ENCODE data around the gene CATSPERZ. TPM values are rescaled to one million over a fixed set of nuclear protein-coding genes. Genes with fewer than 3 reads are reported as not detected.
A peak's percentile ranks its signal among the peaks of the same experiment; 100 is the strongest.

The CATSPERZ gene
- total and polyA plus RNA-seq, 2 of the 13 experiments (the other 11 are each of a cell fraction or from before 2014, with no cell fraction given): 0.22 to 0.48 TPM

DNA sequence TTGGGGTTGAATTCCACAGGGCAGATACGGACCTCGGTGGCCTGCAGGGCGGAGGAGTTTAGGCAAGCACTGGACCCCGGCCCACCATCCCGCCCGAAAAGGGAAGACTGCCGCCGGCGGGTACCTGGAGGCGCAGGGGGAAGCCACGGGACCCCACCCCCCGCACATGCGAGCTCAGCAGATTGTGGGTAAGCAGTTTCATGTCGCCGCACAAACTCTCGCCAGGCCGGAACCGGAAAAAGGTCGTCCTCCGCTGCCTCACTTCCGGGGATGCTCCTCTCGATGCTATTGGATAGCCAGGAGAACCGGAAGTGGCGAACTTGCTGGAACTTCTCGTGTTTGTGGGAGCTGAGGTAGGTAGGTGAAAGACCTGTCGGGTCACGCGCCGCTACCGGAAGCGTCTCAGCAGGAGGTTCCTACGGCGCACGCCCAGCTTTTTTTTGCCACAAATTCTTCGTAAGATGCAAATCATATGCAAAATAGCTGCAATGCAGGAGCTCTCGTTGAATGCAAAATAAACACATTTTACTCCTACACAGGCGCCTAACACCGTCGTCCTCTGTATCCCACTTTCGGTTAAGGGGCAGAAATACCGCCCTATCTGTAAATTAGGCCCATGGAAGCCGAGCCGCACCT, 17.3 kb downstream of the CATSPERZ start, which contains the start of gene TRMT112 (continued):
- TF ChIP-seq, protein P1, sequence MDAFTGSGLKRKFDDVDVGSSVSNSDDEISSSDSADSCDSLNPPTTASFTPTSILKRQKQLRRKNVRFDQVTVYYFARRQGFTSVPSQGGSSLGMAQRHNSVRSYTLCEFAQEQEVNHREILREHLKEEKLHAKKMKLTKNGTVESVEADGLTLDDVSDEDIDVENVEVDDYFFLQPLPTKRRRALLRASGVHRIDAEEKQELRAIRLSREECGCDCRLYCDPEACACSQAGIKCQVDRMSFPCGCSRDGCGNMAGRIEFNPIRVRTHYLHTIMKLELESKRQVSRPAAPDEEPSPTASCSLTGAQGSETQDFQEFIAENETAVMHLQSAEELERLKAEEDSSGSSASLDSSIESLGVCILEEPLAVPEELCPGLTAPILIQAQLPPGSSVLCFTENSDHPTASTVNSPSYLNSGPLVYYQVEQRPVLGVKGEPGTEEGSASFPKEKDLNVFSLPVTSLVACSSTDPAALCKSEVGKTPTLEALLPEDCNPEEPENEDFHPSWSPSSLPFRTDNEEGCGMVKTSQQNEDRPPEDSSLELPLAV (CRISPR knock-in tag; conservative IDR thresholded peaks at IDR 0.05; ENCODE audit: low read depth): no peak
- TF ChIP-seq ZNF639 (CRISPR knock-in tag; conservative IDR thresholded peaks at IDR 0.05) (peak; percentile 84), KDM5B (CRISPR knock-in tag; IDR thresholded peaks at IDR 0.05; ENCODE audit: borderline replicate concordance) (peak; percentile 43; the same call in 1 of the 2 replicates), TOE1 (CRISPR knock-in tag; IDR thresholded peaks at IDR 0.05) (no peak), NR2C2 (CRISPR knock-in tag; IDR thresholded peaks at IDR 0.05; ENCODE audit: borderline replicate concordance) (peak; percentile 86), MLLT10 (CRISPR knock-in tag; IDR thresholded peaks at IDR 0.05) (no peak), IKZF4 (CRISPR knock-in tag; IDR thresholded peaks at IDR 0.05; ENCODE audit: borderline replicate concordance, low read depth, not compliant biosample characterization) (no peak), ZNF773 (CRISPR knock-in tag; IDR thresholded peaks at IDR 0.05; ENCODE audit: borderline replicate concordance) (no peak), SKIL (CRISPR knock-in tag; IDR thresholded peaks at IDR 0.05; ENCODE audit: borderline replicate concordance) (no peak), ZNF713 (CRISPR knock-in tag; IDR thresholded peaks at IDR 0.05) (no peak), MBNL3 (CRISPR knock-in tag; conservative IDR thresholded peaks at IDR 0.05) (no peak), GATAD2A (CRISPR knock-in tag; IDR thresholded peaks at IDR 0.05) (no peak), NCOA1 (CRISPR knock-in tag; IDR thresholded peaks at IDR 0.05) (no peak; the same call in 1 of the 2 replicates), HNRNPK (IDR thresholded peaks at IDR 0.05; ENCODE audit: low read depth, low read length, poor library complexity, severe bottlenecking) (no peak), ZIK1 (CRISPR knock-in tag; IDR thresholded peaks at IDR 0.05; ENCODE audit: borderline replicate concordance, low read depth) (no peak; the same call in 1 of the 2 replicates), RXRB (CRISPR knock-in tag; IDR thresholded peaks at IDR 0.05; ENCODE audit: borderline replicate concordance) (peak; percentile 52), HOXA9 (CRISPR knock-in tag; IDR thresholded peaks at IDR 0.05; ENCODE audit: borderline replicate concordance) (no peak)
- TF ChIP-seq, protein P2, sequence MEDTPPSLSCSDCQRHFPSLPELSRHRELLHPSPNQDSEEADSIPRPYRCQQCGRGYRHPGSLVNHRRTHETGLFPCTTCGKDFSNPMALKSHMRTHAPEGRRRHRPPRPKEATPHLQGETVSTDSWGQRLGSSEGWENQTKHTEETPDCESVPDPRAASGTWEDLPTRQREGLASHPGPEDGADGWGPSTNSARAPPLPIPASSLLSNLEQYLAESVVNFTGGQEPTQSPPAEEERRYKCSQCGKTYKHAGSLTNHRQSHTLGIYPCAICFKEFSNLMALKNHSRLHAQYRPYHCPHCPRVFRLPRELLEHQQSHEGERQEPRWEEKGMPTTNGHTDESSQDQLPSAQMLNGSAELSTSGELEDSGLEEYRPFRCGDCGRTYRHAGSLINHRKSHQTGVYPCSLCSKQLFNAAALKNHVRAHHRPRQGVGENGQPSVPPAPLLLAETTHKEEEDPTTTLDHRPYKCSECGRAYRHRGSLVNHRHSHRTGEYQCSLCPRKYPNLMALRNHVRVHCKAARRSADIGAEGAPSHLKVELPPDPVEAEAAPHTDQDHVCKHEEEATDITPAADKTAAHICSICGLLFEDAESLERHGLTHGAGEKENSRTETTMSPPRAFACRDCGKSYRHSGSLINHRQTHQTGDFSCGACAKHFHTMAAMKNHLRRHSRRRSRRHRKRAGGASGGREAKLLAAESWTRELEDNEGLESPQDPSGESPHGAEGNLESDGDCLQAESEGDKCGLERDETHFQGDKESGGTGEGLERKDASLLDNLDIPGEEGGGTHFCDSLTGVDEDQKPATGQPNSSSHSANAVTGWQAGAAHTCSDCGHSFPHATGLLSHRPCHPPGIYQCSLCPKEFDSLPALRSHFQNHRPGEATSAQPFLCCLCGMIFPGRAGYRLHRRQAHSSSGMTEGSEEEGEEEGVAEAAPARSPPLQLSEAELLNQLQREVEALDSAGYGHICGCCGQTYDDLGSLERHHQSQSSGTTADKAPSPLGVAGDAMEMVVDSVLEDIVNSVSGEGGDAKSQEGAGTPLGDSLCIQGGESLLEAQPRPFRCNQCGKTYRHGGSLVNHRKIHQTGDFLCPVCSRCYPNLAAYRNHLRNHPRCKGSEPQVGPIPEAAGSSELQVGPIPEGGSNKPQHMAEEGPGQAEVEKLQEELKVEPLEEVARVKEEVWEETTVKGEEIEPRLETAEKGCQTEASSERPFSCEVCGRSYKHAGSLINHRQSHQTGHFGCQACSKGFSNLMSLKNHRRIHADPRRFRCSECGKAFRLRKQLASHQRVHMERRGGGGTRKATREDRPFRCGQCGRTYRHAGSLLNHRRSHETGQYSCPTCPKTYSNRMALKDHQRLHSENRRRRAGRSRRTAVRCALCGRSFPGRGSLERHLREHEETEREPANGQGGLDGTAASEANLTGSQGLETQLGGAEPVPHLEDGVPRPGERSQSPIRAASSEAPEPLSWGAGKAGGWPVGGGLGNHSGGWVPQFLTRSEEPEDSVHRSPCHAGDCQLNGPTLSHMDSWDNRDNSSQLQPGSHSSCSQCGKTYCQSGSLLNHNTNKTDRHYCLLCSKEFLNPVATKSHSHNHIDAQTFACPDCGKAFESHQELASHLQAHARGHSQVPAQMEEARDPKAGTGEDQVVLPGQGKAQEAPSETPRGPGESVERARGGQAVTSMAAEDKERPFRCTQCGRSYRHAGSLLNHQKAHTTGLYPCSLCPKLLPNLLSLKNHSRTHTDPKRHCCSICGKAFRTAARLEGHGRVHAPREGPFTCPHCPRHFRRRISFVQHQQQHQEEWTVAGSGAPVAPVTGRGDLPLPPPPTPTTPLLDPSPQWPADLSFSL (CRISPR knock-in tag; IDR thresholded peaks at IDR 0.05): no peak

All from HepG2 (cell line).